ENCODE data around the gene PACRG. TPM values are rescaled to one million over a fixed set of nuclear protein-coding genes. Genes with fewer than 3 reads are reported as not detected.

Gene PACRG
- total and polyA plus RNA-seq, 2 donors (not counting 3 experiments of a cell fraction or from before 2014, with no cell fraction given): 0.08 TPM; not detected in 1

DNA sequence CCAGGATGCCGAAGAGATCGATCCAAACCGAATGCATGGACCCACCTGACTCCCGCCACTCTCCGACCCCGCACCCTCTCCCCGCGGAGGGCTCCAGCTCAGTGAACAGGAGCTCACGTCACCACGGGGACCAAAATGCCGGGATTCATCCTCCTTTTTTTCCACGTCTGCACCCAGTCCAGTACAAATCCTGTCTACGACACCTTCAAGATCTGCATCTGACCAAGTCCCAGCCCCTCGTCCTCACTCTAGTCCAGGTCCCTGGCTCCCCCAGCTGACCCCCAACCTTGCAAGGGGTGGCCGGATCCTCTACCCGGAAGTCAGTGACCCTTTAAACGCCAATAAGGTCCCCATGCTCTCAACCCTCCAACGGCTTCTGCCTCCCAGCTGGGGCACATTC, 593.9 kb downstream of the PACRG start:
- dilution Hi-C loops (cut with MboI; ENCODE audit: extremely low pct_ligation_motif_present, low sequenced_read_pairs) (no loop called here), intact Hi-C loops (cut with micrococcal nuclease) (no loop called here)
- CTCF ChIA-PET: no interaction called here
- Histone ChIP-seq H3K9me3 (replicated peaks; ENCODE audit: control insufficient read depth, insufficient read depth, low read length) (no peaks in the 10 kb centered on the region), H3K9me1 (replicated peaks; ENCODE audit: control insufficient read depth, extremely low read depth, insufficient read depth, low read length) (no peaks in the 10 kb centered on the region), H3K4me2 (ENCODE audit: insufficient read depth, low read length) (no peak overlapping the region), H2AFZ (ENCODE audit: low read depth, low read length) (no peak overlapping the region), H3K9ac (replicated peaks; ENCODE audit: extremely low read depth, insufficient read depth, low read length) (no peak overlapping the region), H3K27ac (ENCODE audit: insufficient read depth, low read depth, low read length) (no peak overlapping the region), H3K27me3 (ENCODE audit: control insufficient read depth in 2 of 2, insufficient read depth in 2 of 2, low read length in 2 of 2) (peaks cover 0 to 2% of the 10 kb centered on the region in 2 experiments), H4K20me1 (replicated peaks; ENCODE audit: control insufficient read depth, extremely low read depth, insufficient read depth, low read length) (no peaks in the 10 kb centered on the region), H3K4me3 (replicated peaks in 1 of 3; ENCODE audit: insufficient read depth in 1 of 3, low read depth in 1 of 3, low read length in 3 of 3) (no peak overlapping the region), H3K4me1 (ENCODE audit: control insufficient read depth, extremely low read depth, insufficient read depth, low read length) (no peaks in the 10 kb centered on the region), H3K36me3 (ENCODE audit: control insufficient read depth in 2 of 2, extremely low read depth in 1 of 2, insufficient read depth in 2 of 2, low read length in 2 of 2) (no peaks in the 10 kb centered on the region), H3K79me2 (ENCODE audit: control insufficient read depth, insufficient read depth, low read length) (no peaks in the 10 kb centered on the region)
- no peak for DNase-seq (ENCODE audit: low read depth, low spot score)
- TF ChIP-seq POLR2AphosphoS5 (IDR thresholded peaks at IDR 0.05; ENCODE audit: insufficient read depth, low read depth, low read length) (no peak), FOS (IDR thresholded peaks at IDR 0.05; ENCODE audit: borderline replicate concordance, insufficient read depth, low read length) (no peak), MAX (IDR thresholded peaks at IDR 0.05; ENCODE audit: insufficient read depth, insufficient read length) (no peak), EZH2 (IDR thresholded peaks at IDR 0.05; ENCODE audit: borderline replicate concordance, low read depth, low read length, severe bottlenecking) (no peak), MYC (IDR thresholded peaks at IDR 0.05; ENCODE audit: low read depth, low read length) (no peak), GATA2 (IDR thresholded peaks at IDR 0.05; ENCODE audit: insufficient read depth, insufficient read length, low read depth, low read length) (no peak), JUN (IDR thresholded peaks at IDR 0.05; ENCODE audit: borderline replicate concordance, insufficient read depth, insufficient read length, low read depth) (no peak), POLR2A (IDR thresholded peaks at IDR 0.05; ENCODE audit: low read depth, low read length) (no peak)
- TF ChIP-seq, protein P1, sequence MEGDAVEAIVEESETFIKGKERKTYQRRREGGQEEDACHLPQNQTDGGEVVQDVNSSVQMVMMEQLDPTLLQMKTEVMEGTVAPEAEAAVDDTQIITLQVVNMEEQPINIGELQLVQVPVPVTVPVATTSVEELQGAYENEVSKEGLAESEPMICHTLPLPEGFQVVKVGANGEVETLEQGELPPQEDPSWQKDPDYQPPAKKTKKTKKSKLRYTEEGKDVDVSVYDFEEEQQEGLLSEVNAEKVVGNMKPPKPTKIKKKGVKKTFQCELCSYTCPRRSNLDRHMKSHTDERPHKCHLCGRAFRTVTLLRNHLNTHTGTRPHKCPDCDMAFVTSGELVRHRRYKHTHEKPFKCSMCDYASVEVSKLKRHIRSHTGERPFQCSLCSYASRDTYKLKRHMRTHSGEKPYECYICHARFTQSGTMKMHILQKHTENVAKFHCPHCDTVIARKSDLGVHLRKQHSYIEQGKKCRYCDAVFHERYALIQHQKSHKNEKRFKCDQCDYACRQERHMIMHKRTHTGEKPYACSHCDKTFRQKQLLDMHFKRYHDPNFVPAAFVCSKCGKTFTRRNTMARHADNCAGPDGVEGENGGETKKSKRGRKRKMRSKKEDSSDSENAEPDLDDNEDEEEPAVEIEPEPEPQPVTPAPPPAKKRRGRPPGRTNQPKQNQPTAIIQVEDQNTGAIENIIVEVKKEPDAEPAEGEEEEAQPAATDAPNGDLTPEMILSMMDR (IDR thresholded peaks at IDR 0.05; ENCODE audit: extremely low read depth in 1 of 2, insufficient read depth in 1 of 2, low read depth in 1 of 2, low read length in 2 of 2): no peak
- POLR2A ChIA-PET: no interaction called here
- BruUV-seq (replicated peaks): no TSS peak
- no peak for FAIRE-seq
